Natural killer cell (primary cell): ENCODE measurements around the gene CYP11A1. TPM values are rescaled to one million over a fixed set of nuclear protein-coding genes. Genes with fewer than 3 reads are reported as not detected.
A peak's percentile ranks its signal among the peaks of the same experiment; 100 is the strongest.
"Not testable (repeated sequence)": the region's sequence is repeated elsewhere in the genome, so short reads cannot be mapped to it uniquely, and the experiment has no call there.

Experiments
- ATAC-seq, 3 donors: fragments of 150-1000 bp in 2 of 3; fragments of 200-7000 bp in 1 of 3; cut with Tn5 transposase; 1 replicate in 1 of 3; 2 replicates in 2 of 3; pipeline ENCODE4 v1.10.0; 2021; ENCODE audit warnings: mild to moderate bottlenecking in 2 of 3, moderate library complexity in 2 of 3
- DNase-seq, 2 donors: peaks; one replicate each; pipeline versions ENCODE4 v3.0.0 to v3.0.0-alpha.2; 2013 to 2021; ENCODE audit warnings: mixed read lengths in 1 of 2
- H3K27ac ChIP-seq: one replicate; pipeline ENCODE4 v1.5.1; 2013; ENCODE audit warnings: mild to moderate bottlenecking, low read length
- H3K27me3 ChIP-seq: one replicate; pipeline ENCODE4 v1.6.1; 2013; ENCODE audit warnings: low read length; ENCODE audit not compliant: control insufficient read depth, insufficient read depth
- H3K36me3 ChIP-seq: one replicate; pipeline ENCODE4 v1.6.1; 2013; ENCODE audit warnings: low read length; ENCODE audit not compliant: control insufficient read depth, insufficient read depth
- H3K4me1 ChIP-seq: one replicate; pipeline ENCODE4 v1.6.1; 2013; ENCODE audit warnings: low read length; ENCODE audit not compliant: control insufficient read depth, insufficient read depth
- H3K4me3 ChIP-seq: one replicate; pipeline ENCODE4 v1.5.1; 2013; ENCODE audit warnings: low read length
- H3K9me3 ChIP-seq: one replicate; pipeline ENCODE4 v1.6.1; 2013; ENCODE audit warnings: low read length; ENCODE audit not compliant: control insufficient read depth, insufficient read depth
- H3K27ac Mint-ChIP-seq, 2 donors: one replicate each; pipeline ENCODE4 v1.8.0; 2022; ENCODE audit warnings: mild to moderate bottlenecking in 2 of 2, mixed read lengths in 2 of 2, moderate library complexity in 1 of 2
- H3K27me3 Mint-ChIP-seq, 2 donors: one replicate each; pipeline ENCODE4 v1.8.0; 2022; ENCODE audit warnings: low read depth in 2 of 2, mixed read lengths in 2 of 2
- H3K36me3 Mint-ChIP-seq: one replicate; pipeline ENCODE4 v1.8.0; 2022; ENCODE audit warnings: mixed read lengths
- H3K4me1 Mint-ChIP-seq, 2 donors: one replicate each; pipeline ENCODE4 v1.8.0; 2022; ENCODE audit warnings: mixed read lengths in 2 of 2
- H3K4me3 Mint-ChIP-seq: one replicate; pipeline ENCODE4 v1.8.0; 2022; ENCODE audit warnings: mild to moderate bottlenecking, moderate library complexity, mixed read lengths
- H3K9me3 Mint-ChIP-seq, 2 donors: one replicate each; pipeline ENCODE4 v1.8.0; 2022; ENCODE audit warnings: mixed read lengths in 2 of 2
- WGBS: methylation state at CpG from one replicate; pipeline ENCODE4 v1.1.7; 2013; ENCODE audit warnings: missing lambda C conversion rate; ENCODE audit not compliant: insufficient coverage; 5-methylcytosine and 5-hydroxymethylcytosine counted together
- intact Hi-C: fragments of 100-400 bp; cut with micrococcal nuclease; formaldehyde crosslinking; loops from one replicate; pipeline ENCODE4 v1.14.2; 2022
- total RNA-seq, 4 donors: library from RNA; stranded (reverse); fragments of 120-200 nt in 1 of 4; gene quantifications; one replicate each; pipeline versions ENCODE4 v1.2.3 to v1.2.4, GENCODE V29; 2013 to 2022
- TF ChIP-seq, protein P1 (sequence below): fragments of 200-600 bp; IDR thresholded peaks from one replicate; pipeline ENCODE4 v1.8.0; 2022; ENCODE audit warnings: antibody characterized with exemption

The CYP11A1 gene
- total RNA-seq, 3 donors from 2014 or later (not counting 1 experiment from before 2014, with no cell fraction given), result 5.1 TPM; not detected in 2

DNA sequence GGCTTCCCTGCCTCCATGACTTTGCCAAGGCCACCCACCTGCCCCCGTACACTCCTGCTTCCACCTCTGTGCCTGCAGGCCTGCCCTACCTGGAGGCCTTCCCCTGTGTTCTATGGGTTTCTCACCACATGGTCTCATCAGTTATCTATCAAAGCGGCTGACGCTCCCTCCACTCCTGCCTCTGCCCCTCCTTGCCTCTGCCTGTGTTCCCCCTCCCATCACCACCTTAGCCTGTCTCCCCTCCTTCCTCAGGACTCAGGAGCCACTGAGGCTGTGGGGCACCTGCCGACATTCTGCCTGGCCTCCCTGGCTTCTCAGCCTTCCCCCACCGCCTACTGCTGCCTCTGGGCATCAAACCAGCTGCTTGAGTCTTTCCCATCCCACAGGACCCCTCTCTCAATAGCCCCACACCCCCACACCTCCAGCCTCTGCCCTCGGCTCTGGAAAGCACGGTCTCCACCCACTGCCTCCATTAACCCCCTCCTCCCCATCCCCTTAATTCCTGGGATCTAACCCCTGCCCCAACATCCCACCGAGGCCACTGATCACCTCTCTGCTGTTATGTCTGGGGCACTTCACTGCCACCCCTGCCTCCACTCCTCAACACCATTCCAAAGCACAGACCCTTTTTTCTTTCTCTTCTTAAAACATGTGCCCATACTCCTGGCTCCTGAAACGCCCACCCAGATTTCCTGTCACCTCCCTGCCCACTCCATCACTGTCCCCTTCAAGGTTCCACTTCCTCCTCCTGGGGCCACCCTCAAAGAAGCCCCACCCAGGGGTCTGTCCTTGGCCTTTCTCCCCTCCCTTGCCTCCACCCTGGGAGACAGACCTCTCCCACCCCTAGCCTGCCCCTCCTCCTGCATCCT is 24.4 kb upstream of the CYP11A1 start:
- Mint-ChIP-seq H3K36me3 (no peaks in the 10 kb centered on the region), H3K27ac (peak overlapping the region in 1 of 2 donors; percentile 34), H3K4me3 (no peak overlapping the region), H3K27me3 (no peaks in the 10 kb centered on the region), H3K9me3 (no peaks in the 10 kb centered on the region), H3K4me1 (peaks cover 0 to 22% of the 10 kb centered on the region in 2 donors)
- Histone ChIP-seq H3K27me3 (no peaks in the 10 kb centered on the region), H3K4me3 (no peak overlapping the region), H3K4me1 (peaks cover 35% of the 10 kb centered on the region), H3K36me3 (no peaks in the 10 kb centered on the region), H3K9me3 (no peaks in the 10 kb centered on the region), H3K27ac (no peak overlapping the region)
- 79% methylated on average over 9 of the region's 9 CpGs for WGBS
- intact Hi-C loops, result no loop called here
- DNase-seq, result no peak
- TF ChIP-seq, protein P1, sequence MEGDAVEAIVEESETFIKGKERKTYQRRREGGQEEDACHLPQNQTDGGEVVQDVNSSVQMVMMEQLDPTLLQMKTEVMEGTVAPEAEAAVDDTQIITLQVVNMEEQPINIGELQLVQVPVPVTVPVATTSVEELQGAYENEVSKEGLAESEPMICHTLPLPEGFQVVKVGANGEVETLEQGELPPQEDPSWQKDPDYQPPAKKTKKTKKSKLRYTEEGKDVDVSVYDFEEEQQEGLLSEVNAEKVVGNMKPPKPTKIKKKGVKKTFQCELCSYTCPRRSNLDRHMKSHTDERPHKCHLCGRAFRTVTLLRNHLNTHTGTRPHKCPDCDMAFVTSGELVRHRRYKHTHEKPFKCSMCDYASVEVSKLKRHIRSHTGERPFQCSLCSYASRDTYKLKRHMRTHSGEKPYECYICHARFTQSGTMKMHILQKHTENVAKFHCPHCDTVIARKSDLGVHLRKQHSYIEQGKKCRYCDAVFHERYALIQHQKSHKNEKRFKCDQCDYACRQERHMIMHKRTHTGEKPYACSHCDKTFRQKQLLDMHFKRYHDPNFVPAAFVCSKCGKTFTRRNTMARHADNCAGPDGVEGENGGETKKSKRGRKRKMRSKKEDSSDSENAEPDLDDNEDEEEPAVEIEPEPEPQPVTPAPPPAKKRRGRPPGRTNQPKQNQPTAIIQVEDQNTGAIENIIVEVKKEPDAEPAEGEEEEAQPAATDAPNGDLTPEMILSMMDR, result no peak
- ATAC-seq, result no peak

DNA sequence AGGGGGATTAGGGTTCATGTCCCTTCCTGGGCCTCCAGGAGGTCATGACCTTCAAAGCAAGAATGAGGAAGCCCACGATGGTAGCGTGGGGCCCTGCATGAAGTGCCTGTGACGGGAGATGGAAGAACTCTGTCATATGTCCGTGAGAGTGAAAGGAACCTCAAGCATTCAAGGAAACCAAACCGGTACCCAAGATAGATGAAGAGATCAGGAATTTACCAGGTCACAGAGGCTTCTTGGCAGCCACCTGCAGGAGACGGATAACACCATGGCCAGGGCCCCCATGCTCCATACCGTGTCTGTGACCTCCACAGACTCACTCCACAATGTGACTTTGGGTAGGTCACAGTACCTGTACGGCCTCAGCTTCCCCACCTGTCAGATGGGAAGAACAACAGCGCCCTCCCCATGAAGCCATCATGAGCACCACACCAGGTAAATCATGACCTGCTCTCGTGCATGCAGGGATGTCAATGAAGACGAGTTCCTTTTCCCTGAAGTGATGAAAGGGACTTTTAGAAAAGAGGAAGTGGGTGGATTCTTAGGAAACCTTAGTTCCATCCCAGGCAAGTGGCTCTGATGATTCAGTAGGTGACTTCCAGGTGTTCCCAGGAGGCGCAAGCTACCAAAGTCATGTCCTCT is 23.3 kb upstream of the CYP11A1 start:
- Histone ChIP-seq H3K27ac (no peak overlapping the region), H3K9me3 (no peaks in the 10 kb centered on the region), H3K36me3 (no peaks in the 10 kb centered on the region), H3K27me3 (no peaks in the 10 kb centered on the region), H3K4me3 (no peak overlapping the region), H3K4me1 (peaks cover 31% of the 10 kb centered on the region)
- Mint-ChIP-seq H3K9me3 (no peaks in the 10 kb centered on the region), H3K27ac (no peak overlapping the region), H3K4me1 (peaks cover 0 to 22% of the 10 kb centered on the region in 2 donors), H3K27me3 (no peaks in the 10 kb centered on the region), H3K36me3 (no peaks in the 10 kb centered on the region), H3K4me3 (no peak overlapping the region)
- WGBS, result 65% methylated on average over 12 of the region's 12 CpGs
- TF ChIP-seq, protein P1, result no peak
- intact Hi-C loops, result no loop called here
- ATAC-seq, result peak in 1 of 3 donors; percentile 49
- no peak for DNase-seq

DNA sequence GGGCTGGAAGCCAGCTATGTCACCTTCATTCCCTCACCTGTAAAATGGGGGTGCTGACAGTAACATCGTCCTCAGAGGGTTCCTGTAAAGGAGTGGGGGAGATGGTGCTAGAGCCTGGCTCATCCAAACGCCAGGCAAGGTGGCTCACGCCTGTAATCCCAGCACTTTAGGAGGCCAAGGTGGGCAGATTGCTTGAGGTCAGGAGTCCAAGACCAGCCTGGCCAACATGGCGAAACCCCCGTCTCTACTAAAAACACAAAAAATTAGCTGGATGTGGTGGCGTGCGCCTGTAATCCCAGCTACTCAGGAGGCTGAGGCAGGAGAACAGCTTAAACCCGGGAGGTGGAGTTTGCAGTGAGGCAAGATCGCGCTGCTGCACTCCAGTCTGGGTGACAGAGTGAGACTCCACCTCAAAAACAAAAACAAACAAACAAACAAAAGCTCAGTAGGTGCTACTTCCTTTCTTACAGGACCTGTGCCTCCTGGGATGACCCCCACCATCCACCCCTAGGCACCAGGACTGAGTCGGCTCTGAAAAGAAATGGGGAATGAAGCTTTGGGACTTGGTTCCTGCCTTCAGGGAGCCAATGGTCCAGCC is 22.7 kb upstream of the CYP11A1 start:
- WGBS, result 92% methylated on average over 11 of the region's 11 CpGs
- H3K4me3 Mint-ChIP-seq, H3K9me3 ChIP-seq, H3K4me3 ChIP-seq, H3K9me3 Mint-ChIP-seq, H3K36me3 Mint-ChIP-seq, H3K36me3 ChIP-seq, H3K27ac Mint-ChIP-seq, H3K27me3 Mint-ChIP-seq, DNase-seq, ATAC-seq, intact Hi-C loops, H3K27me3 ChIP-seq, H3K27ac ChIP-seq: not testable (repeated sequence)
- H3K4me1 Mint-ChIP-seq, result peaks cover 0 to 26% of the 10 kb centered on the region in 2 donors
- H3K4me1 ChIP-seq, result peaks cover 34% of the 10 kb centered on the region
